Retinal pigment epithelial cell (primary cell): ENCODE data around the gene FA2H.
"Not testable (repeated sequence)": the region's sequence is repeated elsewhere in the genome, so short reads cannot be mapped to it uniquely, and the experiment has no call there.

Experiments
- DNase-seq: peaks from one replicate; pipeline ENCODE4 v3.0.0-alpha.2; 2010; ENCODE audit warnings: low read depth
- H3K4me3 ChIP-seq: 2 replicates; pipeline ENCODE4 v1.5.1; 2011; ENCODE audit warnings: mild to moderate bottlenecking, low read length, control low read depth, moderate library complexity
- TF ChIP-seq, protein P1 (sequence below): conservative IDR thresholded peaks from 2 replicates; pipeline ENCODE4 v1.5.1; 2011; ENCODE audit warnings: low read depth, low read length, control low read depth, inconsistent platforms

The FA2H gene

GRCh38 chr16:74682556-74682955, 92.1 kb downstream of the FA2H start:
- TF ChIP-seq, protein P1, sequence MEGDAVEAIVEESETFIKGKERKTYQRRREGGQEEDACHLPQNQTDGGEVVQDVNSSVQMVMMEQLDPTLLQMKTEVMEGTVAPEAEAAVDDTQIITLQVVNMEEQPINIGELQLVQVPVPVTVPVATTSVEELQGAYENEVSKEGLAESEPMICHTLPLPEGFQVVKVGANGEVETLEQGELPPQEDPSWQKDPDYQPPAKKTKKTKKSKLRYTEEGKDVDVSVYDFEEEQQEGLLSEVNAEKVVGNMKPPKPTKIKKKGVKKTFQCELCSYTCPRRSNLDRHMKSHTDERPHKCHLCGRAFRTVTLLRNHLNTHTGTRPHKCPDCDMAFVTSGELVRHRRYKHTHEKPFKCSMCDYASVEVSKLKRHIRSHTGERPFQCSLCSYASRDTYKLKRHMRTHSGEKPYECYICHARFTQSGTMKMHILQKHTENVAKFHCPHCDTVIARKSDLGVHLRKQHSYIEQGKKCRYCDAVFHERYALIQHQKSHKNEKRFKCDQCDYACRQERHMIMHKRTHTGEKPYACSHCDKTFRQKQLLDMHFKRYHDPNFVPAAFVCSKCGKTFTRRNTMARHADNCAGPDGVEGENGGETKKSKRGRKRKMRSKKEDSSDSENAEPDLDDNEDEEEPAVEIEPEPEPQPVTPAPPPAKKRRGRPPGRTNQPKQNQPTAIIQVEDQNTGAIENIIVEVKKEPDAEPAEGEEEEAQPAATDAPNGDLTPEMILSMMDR = no peak
- no peak overlapping the region for H3K4me3 ChIP-seq
- DNase-seq = no peak

GRCh38 chr16:74680681-74681080, 93.9 kb downstream of the FA2H start:
- no peak overlapping the region for H3K4me3 ChIP-seq
- TF ChIP-seq, protein P1 = no peak
- no peak for DNase-seq

DNA sequence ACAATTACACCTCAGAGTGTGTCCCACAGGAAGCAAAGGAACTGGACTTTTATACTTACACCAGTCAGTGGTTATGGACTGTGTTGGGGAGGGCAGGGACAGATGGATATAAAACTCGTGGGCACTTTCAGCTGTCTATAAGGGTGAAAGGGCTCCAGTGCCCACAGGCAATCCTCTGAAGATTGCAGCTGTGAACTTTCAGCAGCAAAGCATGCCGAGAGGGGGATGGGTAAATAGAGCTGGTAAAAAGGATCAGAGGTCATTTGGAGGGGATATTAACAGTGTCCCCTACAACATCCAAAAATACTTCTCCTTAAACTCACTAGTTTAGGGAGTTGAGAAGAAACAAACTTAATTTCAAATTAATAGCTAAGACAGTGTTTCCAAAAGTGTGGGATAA, 94.6 kb downstream of the FA2H start:
- TF ChIP-seq, protein P1 = no peak
- H3K4me3 ChIP-seq = no peak overlapping the region
- no peak for DNase-seq

DNA sequence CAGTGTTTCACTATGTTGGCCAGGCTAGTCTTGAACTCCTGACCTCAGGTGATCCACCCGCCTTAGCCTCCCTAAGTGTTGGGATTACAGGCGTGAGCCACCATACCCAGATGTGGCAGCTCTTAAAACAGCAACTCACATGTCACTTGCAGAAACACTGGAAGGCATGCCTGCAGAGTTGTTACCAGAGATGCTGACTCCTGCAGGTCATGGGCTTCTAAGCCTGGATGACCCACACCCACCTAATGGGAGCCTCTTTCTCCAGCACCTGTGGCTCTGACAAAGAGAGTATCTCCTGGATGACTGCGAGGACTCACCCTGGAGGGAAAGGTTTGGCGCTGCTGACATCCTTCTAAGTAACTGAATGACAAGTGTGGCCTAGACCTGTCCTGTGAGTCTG, 96.8 kb downstream of the FA2H start:
- no peak overlapping the region for H3K4me3 ChIP-seq
- DNase-seq = no peak
- TF ChIP-seq, protein P1 = no peak

DNA sequence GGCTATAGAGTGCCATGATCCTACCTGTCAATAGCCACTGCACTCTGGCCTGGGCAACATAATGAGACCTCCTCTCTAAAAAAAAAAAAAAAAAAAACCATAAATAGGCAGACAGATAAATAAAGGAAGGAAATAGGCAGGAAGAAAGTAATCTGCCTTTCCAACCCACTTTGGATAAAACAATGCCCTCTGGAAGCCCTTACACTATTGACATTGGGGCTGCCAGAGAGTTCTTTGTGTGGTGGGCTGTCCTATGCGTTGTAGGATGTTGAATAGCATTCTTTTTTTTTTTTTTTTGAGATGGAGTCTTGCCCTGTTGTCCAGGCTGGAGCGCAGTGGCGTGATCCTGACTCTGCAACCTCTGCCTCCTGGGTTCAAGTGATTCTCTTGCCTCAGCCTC, 100.7 kb downstream of the FA2H start:
- no peak for DNase-seq
- TF ChIP-seq, protein P1 = no peak

GRCh38 chr16:74668877-74669276, 105.7 kb downstream of the FA2H start:
- not testable (repeated sequence) for H3K4me3 ChIP-seq, DNase-seq

More for the DNA sequence above, 100.7 kb downstream of the FA2H start:
- no peak overlapping the region for H3K4me3 ChIP-seq

DNA sequence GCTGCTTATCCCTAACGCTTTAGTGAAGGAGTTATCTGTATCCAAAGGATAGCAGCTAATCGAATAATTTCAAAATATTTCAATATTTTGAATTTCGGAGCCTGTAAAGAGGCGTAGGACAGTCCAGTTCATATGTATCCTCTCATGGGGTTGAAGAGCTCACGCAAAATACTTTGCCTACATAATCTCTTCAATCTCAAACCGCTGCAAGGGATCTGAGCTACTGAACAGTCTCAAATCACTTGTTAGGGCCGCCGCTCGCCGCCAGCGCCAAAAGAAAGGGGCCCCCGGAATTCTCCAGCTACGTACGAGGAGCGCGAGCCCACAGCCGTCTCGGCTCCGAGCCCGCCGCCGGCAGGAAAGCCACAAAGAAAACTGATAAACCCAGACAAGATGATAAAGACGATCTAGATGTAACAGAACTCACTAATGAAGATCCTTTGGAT, 107.3 kb downstream of the FA2H start:
- TF ChIP-seq, protein P1 = no peak
- peak overlapping the region; percentile 85 for H3K4me3 ChIP-seq
- no peak for DNase-seq
